Kidney epithelial cell (primary cell): ENCODE data around the gene RALGAPB. TPM values are rescaled to one million over a fixed set of nuclear protein-coding genes. Genes with fewer than 3 reads are reported as not detected.

Experiments used
- DNase-seq: peaks from one replicate; pipeline ENCODE4 v3.0.0-alpha.2; 2010; ENCODE audit warnings: low read depth
- H3K27me3 ChIP-seq: 2 replicates; pipeline ENCODE4 v1.6.0; 2011; ENCODE audit warnings: low read length; ENCODE audit not compliant: control insufficient read depth, insufficient read depth
- H3K36me3 ChIP-seq: 2 replicates; pipeline ENCODE4 v1.5.1; 2011; ENCODE audit warnings: low read length; ENCODE audit not compliant: control insufficient read depth, insufficient read depth
- H3K4me3 ChIP-seq: 2 replicates; pipeline ENCODE4 v1.5.1; 2011; ENCODE audit warnings: low read depth, mild to moderate bottlenecking, control low read depth, low read length
- total RNA-seq: library from RNA; depleted of rRNA; stranded (reverse); fragments of >200 nt; gene quantifications from 2 replicates; pipeline ENCODE4 v1.2.3, GENCODE V29; 2015
- TF ChIP-seq, protein P1 (sequence below): IDR thresholded peaks from 2 replicates; pipeline ENCODE4 v1.5.1; 2011; ENCODE audit warnings: mild to moderate bottlenecking, moderate library complexity, low read length, control low read depth, inconsistent platforms; ENCODE audit not compliant: insufficient read depth, poor library complexity, severe bottlenecking

RALGAPB gene
- total RNA-seq, 1 donor from 2014 or later = 35.1 TPM

DNA sequence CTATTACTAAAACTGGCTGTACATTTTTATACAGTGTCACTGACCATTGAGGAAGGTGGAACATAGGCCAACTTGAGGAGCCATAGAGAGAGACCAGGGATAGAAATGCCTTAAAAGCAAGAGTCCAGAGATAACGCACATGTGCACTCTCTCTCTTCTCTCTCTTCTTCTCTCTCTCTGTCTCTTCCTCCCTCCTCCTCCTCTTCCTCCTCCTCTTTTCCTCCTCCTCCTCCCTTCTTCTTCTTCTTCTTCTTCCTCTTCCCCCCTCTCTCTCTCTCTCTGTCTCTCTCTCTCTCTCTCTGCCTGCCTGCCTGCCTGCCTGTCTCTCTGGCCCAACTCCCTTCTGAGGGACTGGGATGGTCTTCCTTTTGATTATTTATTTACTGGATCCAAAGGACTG, 92.0 kb downstream of the RALGAPB start:
- no peak overlapping the region for H3K4me3 ChIP-seq
- TF ChIP-seq, protein P1, sequence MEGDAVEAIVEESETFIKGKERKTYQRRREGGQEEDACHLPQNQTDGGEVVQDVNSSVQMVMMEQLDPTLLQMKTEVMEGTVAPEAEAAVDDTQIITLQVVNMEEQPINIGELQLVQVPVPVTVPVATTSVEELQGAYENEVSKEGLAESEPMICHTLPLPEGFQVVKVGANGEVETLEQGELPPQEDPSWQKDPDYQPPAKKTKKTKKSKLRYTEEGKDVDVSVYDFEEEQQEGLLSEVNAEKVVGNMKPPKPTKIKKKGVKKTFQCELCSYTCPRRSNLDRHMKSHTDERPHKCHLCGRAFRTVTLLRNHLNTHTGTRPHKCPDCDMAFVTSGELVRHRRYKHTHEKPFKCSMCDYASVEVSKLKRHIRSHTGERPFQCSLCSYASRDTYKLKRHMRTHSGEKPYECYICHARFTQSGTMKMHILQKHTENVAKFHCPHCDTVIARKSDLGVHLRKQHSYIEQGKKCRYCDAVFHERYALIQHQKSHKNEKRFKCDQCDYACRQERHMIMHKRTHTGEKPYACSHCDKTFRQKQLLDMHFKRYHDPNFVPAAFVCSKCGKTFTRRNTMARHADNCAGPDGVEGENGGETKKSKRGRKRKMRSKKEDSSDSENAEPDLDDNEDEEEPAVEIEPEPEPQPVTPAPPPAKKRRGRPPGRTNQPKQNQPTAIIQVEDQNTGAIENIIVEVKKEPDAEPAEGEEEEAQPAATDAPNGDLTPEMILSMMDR = no peak
- no peaks in the 10 kb centered on the region for H3K27me3 ChIP-seq
- H3K36me3 ChIP-seq = no peaks in the 10 kb centered on the region
- DNase-seq = no peak

DNA sequence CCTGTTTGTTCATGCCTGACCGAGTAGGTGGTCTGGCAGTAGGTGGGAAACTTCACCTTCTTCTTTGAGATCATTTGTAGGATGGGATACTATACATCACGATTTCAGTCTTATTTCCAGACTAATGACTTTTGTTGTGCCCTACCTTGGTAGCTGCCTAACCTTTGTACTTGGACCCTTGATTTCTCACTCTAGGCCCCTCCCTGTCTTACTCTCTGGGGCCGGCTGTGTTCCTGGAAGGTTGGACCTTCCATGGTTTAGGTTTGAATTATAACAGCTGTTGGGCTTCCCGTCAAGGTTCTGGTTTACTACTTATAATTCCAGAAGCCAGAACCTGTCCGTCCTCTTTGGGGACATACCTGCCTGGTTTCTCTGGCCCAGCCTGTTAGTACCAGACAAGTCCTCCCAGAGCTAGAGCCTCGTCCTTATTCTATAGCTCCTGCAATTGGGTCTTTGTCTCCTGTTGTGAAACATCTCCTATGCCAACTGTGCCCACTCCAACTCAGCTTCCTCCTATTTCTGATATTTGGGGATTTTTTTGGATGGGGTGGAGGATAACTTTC, 93.5 kb downstream of the RALGAPB start:
- DNase-seq = no peak
- TF ChIP-seq, protein P1 = no peak
- Histone ChIP-seq H3K4me3 (no peak overlapping the region), H3K27me3 (no peaks in the 10 kb centered on the region), H3K36me3 (no peaks in the 10 kb centered on the region)

DNA sequence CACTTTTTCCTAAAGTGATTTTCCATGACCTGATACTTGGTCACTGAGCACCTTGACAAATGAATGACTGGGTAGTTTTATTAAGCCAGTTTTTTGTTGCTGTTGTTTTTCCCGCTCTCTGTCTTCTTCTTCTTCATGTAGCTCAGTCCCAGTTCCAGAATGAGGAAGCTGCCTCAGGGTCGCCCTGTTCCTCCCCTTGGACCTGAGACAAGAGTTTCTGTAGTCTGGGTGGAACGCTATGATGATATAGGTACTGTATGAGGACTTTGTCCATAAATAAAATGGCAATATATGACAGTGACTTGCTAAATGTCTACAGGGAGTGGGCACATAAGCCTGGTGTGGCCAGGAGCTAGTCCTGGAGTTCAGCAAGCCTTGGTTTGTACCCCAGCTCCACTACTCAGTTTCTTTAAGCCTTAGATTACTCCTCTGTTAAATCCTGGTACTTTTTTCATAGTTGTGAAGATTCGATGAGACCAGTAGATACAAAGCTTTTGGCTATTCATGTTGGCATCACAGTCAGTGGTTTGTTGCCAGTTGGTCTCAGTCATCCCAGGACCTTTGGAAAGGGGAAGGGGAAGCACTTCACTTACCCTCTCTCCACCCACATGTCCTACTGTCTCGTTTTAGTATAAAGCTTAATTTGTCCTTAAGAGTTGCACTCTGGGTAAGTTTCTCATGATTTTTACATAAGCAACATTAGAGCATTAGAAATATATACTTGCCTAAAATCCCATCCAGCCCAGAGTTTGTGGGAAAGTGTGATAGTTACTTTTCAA, 97.3 kb downstream of the RALGAPB start:
- no peaks in the 10 kb centered on the region for H3K27me3 ChIP-seq
- no peak for DNase-seq
- no peaks in the 10 kb centered on the region for H3K36me3 ChIP-seq
- TF ChIP-seq, protein P1 = no peak
- H3K4me3 ChIP-seq = no peak overlapping the region

DNA sequence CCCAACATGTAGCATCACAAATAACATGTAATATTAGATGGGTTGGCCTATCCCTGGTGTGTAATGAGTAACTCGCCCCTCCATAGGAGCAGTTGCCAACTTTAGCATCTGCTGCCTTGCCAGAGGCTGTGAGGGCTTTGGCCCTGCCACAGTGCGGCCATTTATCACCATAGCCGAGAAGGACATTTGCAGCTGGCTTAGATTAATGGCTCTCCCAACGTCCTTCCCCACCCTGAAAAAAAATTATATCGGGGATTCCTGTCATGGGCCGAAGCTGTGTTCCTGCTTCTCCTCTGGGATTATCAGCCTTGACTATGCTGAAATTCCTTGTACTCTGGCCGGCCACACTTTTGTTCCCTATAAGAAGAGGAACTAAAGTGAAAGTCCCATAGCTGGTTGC, 100.8 kb downstream of the RALGAPB start:
- Histone ChIP-seq H3K36me3 (no peaks in the 10 kb centered on the region), H3K27me3 (no peaks in the 10 kb centered on the region), H3K4me3 (no peak overlapping the region)
- TF ChIP-seq, protein P1 = no peak
- no peak for DNase-seq

DNA sequence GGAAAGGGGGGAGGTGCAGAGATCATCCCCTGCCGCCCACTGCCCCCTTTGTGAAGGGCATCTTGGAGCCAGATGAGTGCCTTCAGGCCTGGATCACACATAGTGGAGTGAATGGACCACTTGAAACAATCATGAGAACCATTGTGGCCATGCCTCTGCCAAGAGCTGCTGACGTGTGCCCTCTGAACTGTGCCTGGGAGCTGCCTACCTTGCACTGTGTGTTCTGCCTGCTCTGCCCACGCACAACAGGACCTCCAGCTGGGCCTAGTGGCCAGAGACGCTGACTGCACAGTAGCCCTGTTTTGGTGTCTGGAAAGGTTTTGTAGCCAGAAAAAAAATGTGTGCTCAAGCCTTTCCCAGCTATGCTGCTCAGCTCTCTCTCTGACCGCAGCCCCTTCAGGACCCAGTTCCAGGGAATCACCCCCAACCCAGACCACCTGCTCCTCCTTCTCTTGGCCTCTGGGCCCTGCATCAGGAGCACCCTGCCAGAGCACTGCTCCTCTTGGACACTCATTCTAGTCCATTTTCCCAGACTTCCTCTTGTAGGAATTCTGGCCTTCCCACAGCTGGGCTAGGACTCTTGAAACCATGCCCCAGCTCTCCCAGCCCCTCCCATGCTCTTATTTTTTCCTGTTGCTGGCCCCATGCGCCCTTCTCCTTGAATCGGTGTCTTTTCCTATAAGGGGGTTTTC, 106.7 kb downstream of the RALGAPB start:
- H3K4me3 ChIP-seq = no peak overlapping the region
- no peaks in the 10 kb centered on the region for H3K27me3 ChIP-seq
- H3K36me3 ChIP-seq = no peaks in the 10 kb centered on the region
- TF ChIP-seq, protein P1 = no peak
- no peak for DNase-seq

DNA sequence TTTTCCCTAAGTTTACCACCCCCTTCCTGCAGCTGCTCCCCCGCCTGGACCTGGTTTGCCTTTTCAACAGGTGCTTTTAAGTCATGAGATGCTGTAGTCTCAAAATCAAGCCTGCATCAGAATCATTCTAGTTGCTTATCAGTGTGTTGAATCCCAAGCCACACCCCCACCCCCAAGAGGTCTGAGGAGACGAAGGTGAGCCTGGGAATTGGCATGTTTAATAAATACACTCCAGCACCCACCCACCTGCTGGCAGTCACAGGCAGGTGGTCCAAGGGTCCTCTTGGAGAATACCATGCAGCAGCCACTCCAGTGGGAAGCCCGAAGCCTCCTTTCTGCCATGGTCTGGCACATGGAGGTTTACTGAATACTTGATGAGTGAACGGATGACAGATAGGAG, 107.3 kb downstream of the RALGAPB start:
- no peaks in the 10 kb centered on the region for H3K36me3 ChIP-seq
- H3K27me3 ChIP-seq = no peaks in the 10 kb centered on the region
- DNase-seq = no peak
- TF ChIP-seq, protein P1 = no peak
- H3K4me3 ChIP-seq = no peak overlapping the region
